GM23248 (cell line): ENCODE measurements around the gene TAS2R40.

Experiments used
- EZH2 ChIP-seq: fragments of 200-600 bp; sonication (generic); IDR thresholded peaks from 2 replicates; pipeline ENCODE4 v1.6.1; 2018; ENCODE audit warnings: antibody characterized with exemption, mild to moderate bottlenecking; ENCODE audit not compliant: insufficient read depth, poor library complexity, severe bottlenecking
- EZH2phosphoT487 ChIP-seq: fragments of 200-600 bp; sonication (generic); IDR thresholded peaks from 2 replicates; pipeline ENCODE4 v1.6.1; 2018; ENCODE audit warnings: antibody characterized with exemption, moderate library complexity, mild to moderate bottlenecking, low read depth; ENCODE audit not compliant: insufficient read depth

- TF ChIP-seq EZH2 (no peak), EZH2phosphoT487 (no peak)
Measured at GRCh38 chr7:143255564-143255963, 33.7 kb downstream of the TAS2R40 start.
